GM21619 (cell line): ENCODE results near the gene ATP10A.

ENCODE experiments used
- ATAC-seq: cut with Tn5 transposase; IDR thresholded peaks from one replicate; pipeline ENCODE4 v1.9.1; 2021; ENCODE audit not compliant: unreplicated experiment

Gene ATP10A

DNA sequence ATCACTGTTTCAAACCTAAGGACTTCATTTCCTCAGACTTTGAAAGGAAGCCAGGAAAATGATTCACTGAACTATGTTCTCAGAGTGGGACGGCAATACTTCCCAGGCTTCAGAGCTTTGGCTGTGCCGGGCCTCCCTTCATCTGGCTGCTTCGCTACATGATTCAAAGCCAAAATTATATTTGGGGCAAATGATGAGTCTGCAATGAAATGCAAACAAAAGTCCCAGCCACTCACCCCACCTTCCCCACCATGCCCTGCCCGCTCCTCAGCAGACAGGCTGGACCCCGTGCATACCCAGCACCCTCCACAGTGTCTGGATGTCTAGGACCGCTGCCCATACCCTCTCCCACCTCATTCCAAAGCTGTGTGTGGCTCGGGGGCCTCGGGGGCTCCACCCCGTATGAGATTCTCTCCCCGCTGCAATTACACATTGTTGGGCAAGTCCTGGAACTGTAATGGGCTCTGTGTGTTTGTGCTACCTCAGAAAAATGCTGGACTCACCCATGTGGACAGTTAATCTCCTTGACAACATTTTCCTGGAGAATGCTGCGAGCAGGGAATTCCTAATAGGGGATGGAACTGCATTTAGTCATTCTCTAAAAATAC is 32.2 kb downstream of the ATP10A start:
- ATAC-seq, result no peak

DNA sequence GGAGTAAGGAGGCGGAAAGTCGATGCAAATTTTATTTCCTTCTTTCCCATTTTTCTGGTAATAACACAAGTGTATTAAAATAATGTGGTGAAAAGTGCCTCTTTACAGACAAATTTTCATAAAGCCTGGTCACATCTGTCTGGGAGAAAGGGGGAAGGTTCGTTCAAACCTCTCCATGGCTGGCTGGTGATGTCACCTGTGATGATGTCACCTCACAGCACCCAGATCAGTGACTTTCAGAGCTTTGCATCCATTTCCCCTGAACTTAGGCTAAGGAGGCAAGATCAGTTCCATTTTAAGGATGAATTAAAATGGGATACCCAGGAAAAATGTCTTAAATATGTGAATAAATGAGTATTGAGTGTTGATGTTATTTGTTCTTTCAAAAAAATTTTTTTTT is 34.1 kb downstream of the ATP10A start:
- ATAC-seq, result no peak

DNA sequence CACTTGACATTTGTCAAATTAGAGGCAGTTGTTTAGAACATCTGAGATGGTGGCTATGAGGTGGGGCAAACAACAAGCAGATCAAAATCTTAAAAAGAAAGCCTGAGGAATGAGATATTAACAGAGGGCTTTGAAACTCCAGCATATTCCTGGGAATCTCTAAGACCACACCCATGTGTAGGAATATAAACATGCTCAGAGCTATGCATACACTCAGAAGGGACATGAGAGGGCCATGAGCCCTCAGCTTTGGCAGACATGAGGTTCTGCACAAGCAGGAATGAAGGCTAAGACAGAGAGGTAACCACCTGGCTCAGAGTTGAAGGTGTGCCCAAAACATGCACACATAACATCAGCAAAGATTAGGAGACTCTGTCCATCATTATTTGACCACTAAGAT is 37.9 kb downstream of the ATP10A start:
- no peak for ATAC-seq

DNA sequence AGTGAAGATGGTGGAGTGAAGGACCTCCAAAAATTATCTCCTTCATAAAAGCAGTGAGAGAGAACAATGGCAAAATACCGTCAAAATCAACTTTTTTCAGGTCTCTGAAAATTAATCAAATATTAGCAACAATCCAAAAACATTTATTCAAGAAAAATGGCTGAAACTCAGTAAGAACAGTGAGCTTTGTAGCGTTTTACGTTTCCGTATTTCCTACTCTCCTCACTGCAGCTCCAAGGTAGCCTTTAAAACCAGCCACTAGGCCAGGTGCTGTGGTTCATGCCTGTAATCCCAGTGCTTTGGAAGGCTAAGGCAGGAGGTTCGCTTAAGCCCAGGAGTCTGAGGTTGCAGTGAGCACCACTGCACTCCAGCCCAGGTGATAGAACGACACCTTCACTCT is 38.5 kb downstream of the ATP10A start:
- no peak for ATAC-seq

DNA sequence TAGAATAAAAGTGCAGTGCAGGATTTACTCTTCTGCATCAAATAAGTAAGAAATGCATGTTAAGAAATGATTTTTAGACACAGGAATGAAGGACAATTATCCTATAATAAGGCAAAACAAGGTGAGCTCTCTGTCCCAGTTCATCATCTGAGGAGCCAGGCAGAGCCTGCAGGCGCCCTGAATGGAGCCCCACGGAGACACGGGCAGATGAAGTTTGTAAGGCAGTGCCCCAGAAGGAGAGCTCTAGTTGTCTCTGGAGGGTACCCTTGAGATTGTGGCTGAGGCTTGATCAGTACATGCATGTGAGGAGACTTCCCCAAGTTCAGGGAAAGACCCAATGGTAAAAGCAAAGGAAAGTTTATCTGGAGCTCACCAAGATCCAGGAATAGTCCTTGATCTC is 50.3 kb downstream of the ATP10A start:
- ATAC-seq, result no peak

DNA sequence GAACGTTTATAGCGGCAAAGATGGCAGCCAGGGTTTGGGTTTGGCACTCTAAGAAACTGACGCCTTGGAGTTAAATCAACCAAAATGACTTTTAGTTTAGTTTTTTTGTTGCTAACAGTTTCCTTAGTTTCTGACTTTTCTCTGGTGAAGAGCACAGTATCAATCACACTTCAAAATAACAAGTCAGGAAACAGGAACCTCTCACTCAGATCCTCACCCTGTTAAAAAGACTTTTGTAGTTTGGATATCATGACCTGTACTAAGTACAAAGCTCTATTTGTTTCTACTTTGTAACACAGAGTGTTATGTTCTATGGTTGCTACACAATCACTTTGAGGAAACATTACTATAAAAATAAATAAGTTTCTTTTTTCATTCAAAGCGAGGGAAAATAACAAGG is 51.1 kb downstream of the ATP10A start:
- no peak for ATAC-seq

DNA sequence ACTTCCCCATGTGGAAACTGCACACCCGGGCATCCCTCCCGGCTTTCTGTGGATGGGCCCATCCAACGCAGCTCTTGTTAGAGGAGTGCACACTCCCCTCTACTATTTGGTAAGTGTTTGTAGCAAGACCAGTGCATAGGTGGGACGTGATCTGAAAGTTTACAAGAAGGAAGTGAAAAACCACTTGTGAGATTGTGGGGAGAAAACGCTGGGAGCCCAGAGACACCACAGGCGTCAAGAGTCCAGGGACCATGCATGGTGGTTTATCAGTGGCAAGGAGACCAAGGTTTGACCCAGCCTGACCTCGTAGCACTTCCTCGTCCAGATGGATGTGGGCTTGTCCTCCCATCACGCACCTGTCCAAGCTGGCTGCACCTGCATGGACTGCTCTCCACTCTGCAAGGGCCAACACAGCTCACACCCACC is 51.6 kb downstream of the ATP10A start:
- ATAC-seq, result peak; percentile 78

DNA sequence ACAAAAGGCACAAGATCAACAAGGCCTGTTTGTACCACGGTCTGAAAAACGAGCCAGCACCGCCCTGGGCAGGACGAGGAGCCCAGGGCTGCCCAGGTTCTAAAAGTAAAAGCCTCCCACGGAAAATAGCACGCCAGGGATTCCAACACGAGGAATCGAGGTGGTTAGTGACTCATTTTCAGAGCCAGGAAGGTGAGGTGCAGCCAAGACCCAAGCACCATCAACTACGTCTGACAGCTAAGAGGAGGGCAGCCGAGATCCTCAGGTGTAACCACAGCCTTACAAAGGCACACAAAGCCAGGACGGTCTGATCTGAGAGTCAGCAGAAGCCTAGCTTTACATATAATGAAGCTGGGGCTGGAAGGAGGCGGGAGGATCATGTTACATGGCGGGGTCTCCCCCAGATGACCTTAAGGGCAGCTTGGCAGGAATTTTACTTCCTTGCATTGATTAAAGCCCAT is 52.5 kb downstream of the ATP10A start:
- no peak for ATAC-seq

DNA sequence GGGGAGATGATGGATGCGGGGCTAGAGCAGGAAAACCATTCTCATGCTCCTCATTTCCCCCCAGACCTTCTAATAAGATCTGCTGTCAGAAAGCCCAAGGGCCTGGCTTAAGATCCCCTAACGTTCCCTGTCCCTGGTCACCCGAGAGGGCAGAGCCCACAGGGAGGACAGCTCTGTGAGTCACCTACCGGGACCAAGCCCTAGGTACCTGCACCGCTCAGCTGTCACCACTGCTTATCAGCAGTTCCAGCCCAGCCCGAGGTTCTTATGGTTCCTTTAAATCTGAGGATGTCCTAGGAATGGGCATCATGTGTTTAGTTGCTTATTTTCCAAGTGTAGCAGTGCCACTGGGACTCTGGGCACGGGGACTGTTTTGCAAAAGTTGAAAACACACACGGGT is 53.0 kb downstream of the ATP10A start:
- no peak for ATAC-seq

DNA sequence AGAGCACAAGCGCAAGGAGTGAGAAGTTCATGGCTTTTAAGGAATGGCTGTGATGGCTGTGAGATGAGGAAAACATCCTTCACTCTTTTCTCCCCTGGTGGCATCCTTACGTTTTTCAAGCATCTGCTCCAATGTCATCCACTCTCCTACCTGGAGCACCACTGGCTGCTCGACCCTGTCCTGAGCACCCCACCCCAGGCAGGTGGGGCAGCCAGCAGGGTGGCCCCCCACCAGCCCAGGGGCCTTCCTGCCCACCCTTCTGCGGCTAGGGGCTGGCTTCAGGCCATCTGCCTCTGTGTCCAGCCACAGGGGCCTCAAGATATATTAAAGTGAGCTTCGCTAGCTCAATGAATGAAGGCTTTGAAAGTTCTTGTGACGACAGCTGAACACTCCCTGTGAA is 56.1 kb downstream of the ATP10A start:
- no peak for ATAC-seq

DNA sequence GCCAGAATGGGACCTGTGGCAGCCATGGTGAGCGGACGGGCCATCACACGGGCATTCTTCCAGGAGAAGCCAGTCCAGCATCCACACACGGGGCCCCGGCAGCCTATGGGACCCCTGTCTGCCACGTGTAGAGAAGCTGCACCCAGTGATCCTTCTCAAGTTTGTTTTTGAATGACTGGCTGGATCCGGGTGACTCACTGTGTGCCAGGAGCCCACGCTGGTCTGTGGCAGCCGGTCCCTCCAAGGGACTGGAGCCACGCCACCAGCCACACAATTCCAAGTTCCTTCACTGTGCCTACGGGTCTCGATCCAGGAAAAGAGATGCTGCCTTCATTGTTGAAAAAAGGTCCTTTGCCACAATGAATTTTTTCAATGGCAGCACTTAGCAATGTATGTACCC is 58.1 kb downstream of the ATP10A start:
- no peak for ATAC-seq

DNA sequence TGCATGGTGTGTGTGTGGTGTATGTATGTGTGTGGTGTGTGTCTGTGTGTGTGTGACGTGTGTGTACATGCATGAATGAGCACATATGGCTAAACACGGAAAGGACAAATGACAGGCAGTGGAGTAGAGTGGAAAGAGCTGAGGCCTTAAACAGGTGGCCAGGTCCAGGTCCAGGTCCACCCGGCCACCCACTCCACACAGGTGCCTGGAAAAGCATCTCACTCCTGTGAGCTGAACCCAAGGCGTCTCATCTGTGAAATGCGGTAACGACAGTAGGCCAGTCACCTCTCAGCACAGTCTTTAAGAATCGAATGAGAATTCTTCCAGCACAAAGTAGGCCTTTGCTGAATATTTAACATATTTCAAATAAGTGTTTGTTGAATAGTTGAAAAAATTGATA is 58.7 kb downstream of the ATP10A start:
- no peak for ATAC-seq

DNA sequence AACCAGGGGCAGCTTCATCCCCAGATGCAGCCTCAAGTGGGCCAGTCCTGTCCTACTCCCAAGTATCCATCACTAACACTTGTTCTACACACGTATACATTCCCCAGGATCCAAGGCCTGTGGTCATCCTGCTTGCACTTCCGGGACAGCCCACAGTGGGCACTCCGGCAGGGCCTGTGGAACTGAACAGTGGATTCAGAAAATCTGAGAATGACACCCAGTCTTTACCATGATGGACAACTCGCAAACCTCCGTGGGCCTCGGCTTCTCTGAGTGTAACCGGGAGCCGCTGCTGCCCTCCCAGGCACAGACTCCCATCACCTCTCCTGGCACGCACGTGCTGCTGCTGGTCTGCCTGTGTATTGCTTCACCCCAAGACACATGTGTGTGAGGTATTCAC is 59.6 kb downstream of the ATP10A start:
- ATAC-seq, result no peak

DNA sequence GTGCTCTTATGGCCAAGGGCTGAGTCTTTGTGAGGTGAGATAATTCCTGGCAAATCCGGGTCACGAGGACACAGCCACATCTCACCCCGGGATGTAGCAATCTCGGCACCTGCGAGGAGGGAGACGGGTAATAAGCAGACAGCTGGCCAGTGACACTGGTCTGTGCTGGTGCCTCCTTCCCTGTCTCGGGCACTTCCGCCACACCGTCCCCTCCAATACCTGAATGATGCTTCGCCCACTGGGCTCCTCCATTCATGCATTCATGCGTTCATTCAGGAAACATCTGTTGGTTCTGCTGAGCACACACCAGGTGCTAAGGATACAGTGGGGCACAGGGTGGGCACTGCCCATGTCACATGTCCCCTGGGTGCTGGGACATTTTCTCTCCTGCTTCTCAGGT is 60.1 kb downstream of the ATP10A start:
- ATAC-seq, result no peak

DNA sequence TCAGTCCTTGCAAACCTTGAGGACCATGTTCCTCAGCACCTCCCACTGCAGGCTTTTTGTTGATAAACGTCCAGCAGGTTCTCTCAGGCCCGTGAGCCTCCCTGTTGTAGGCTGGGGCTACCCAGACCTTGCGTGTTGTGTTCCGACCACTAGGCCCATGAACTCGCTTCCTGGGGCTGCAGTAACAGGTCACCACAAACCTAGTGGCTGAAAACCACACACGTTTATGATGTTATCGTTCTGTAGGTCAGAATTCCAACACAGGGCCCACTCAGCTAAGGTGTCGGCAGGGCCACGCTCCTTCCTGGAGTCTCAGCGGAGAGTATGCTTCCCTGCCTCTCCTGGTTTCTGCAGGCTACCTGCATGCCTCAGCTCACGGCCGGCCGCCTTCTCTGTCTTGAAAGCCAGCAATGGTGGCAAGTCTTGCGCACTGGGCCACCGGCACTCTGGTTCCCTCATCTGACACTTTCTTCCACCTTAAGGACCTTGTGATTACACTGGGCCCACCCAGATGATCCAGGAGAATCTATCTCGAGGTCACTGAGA is 60.8 kb downstream of the ATP10A start:
- no peak for ATAC-seq

DNA sequence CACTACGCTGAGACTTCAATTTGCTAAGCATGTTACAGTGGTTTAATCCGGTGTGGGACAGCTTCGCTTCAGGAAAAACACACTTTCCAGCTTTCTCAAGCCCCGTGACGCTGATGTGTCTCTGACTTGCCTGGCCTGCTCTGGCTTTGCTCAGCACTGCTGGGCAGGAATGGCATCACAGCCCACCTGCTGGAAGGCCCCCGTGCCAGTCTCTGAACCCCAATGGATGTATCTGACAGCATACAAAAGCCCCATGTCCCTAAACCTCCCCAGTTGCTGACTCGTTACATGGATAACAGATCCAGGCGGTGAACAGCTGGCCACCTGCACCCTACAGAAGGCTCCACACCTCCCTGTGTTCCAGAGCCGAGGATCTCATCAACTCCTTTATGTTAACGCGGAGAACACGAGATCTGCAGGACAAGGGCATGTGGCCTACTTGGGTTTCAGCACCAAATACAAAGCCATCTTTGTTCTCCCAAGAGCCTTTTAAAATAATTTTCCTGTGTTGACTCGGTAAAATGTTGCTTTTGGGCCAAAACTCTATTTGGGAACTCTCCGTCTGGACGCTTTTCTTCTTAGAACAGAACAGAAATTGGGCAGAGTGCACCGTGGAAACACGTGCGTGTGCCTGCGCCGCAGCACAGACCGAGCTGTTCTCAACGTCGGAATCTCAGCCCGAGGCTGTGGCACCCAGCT is 61.4 kb downstream of the ATP10A start:
- ATAC-seq, result no peak

DNA sequence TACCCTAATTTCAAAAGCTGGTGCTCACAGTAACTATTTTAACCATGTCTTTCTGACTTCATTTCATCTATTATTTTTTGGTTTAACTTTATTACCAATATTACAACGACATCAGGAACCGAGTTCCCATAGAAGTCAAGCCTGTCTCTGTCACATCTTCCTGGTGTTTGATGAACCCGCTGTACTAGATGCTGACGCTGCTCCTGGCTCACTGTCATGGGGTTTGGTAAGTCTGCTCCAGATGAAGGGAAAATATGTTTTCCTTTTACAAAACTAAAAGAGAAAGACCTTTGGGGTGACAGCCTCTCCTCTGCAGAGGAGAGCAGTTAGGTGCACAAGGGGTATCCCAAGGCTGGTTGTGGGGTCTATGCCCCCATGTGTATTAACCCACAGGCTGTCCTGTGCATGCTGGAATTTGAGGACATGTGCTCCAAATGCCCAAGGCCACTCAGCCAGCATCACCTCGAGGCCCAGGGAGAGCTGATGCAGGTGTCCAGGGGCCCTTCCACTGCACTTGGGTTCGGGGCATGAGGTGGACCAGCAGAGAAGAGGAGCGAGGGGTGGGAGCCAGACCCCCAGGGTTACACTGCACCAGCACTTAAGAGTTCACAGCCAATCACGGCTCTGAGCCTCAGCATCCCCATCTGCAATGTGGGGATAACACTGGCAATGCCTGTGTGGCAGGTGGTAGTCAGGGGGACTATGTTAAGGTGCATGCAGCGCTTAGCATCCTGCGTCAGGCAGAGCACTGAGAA is 62.2 kb downstream of the ATP10A start:
- ATAC-seq, result no peak

DNA sequence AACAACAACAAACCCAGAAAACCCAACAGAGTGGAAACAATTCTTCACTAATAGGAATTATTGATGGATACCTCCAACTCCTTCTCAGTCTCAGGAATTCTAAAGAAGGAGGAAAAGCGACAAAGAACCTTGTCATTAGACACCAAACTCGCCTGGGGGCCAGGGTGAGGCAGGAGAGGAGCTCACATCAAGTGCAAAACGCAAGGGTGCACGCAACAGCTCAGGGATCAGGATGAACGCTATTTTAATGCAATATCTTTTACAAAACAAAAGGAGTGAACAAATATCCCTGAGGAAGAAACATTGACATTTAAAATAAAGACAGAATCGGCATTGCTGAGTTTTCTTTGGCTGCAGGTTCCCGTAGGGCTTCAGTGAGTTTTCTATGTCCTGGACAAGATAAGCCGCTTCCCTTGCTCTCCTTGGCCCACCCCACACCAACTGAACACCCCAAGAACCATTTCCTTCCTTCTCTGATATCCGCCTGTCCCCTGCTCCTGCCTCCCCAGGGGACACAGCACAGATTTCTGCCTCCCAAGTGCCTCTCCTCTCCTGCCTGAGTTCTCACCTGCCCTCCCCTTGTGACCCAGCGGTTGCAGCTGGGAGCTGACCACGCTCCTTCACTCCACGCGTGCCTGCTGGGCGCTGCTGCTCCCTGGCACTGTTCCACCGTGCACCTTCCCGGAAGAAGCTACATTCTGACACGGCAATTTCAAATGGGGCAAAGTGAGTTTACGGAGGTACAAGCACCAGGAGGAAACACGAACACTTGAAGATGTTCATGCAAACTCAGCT is 63.0 kb downstream of the ATP10A start:
- ATAC-seq, result no peak

DNA sequence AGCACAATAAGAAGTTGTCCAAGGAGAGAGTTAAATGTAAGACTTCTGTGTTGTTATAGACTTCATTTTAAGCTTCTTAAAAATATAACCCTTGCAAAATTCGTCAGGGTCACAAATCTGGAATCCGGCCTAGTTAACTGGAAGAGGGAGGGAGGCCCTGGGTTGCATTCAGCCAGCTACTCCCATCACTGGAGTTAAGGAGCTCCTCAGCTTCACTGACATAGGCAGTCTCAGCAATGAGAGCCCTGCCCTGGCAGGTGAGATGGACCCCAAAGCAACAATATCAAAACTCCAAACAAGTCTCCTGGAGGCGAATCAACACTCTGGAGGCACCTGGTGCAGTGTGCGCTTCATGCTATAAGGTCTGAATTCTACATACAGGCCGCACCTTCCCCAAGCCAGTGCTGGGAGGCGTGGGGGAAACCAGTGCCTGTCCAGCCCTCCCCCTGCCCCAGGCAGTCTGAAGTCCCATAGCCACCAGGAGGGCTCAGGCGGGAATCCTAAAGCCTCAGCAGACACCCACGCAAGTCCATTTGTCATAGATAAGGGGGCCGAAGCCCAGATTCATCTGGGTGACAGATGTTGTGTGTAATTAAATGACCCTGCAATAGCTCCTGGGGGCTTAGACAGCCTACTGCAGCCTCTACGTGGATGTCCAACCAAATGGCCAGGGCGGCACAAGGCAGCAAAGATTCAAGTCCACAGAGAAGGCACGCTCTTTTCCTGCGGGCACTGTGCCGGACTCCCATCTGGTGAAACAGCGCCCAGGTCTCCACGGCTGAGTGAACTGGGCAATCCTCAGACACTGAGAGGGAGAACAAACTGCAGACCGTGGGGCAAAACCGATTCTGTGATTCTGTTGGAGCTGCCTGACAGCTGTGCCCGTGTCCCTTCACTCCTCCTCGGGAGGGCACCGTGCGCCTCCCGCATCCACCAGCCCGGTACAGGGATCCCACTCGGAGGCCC is 64.9 kb downstream of the ATP10A start:
- ATAC-seq, result no peak

DNA sequence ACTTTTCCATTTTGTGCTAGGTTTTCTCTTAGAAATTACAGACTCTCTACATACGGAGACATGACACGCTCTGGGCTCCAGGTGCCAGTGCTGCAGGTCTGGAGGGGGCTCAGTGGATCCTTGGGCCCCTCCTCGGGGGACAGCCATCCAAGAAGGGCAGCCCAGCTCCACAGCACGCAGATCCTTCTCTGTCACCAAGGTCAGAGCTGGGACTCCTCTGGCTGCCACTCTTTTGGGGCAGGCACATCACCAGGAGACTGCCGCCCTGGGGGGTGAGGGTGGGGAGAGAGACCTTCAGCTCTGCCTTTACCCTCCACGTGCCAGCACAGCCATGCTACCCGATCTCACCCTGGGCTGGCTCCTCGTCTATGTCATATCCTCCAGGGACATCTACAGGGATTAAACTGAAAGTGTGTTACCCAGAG is 65.6 kb downstream of the ATP10A start:
- no peak for ATAC-seq
